ENCODE measurements around the gene DNAH12.

GRCh38 chr3:57268416-57268815, 275.7 kb downstream of the DNAH12 start:
- TF ChIP-seq CTCF (conservative IDR thresholded peaks at IDR 0.05; ENCODE audit: low read depth, low read length) = no peak
- TF ChIP-seq EZH2phosphoT487 (IDR thresholded peaks at IDR 0.05; ENCODE audit: borderline replicate concordance, low read length) = no peak
- TF ChIP-seq EZH2 (IDR thresholded peaks at IDR 0.05; ENCODE audit: low read length, unreplicated experiment) = no peak
